ENCODE data around the gene TRIM38. TPM values are rescaled to one million over a fixed set of nuclear protein-coding genes. Genes with fewer than 3 reads are reported as not detected.

Gene TRIM38
- total RNA-seq, 4 donors from 2014 or later, result 7.7 to 9.0 (median 8.5) TPM

DNA sequence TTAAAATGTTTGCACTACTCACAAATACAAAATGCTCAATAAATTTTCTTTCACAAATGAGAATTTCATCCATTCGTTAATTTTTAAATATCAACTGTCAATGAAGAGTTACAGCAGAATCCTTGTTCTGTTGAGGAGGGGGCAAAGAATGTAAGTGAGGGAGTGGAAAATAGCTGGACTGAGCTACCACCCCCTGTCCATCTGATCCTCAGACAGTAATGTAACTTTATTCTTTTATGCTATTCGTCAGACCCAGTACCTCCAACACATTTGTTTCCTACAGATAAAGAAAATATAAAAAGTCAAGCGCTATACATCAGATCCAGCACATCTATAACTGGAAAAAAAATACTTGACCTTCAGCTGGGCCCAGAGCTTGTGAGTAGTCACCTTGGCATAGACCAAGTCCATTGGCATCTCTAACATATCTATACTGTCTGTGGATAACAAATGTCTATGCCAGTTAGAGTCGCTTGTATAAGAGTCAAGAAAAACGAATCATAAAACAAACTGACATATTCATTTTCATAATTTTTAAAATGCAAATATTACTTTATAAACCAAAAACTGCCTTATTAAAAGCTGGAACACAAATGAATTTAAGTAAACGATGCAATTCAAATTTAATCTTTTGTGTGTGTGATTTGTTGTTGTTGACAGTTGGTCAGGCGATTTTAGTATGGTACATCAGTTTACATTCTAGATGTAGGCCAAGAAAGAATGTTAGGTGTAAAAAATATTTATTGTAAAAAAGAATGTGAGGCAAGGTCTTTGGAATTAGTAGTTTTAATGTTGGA, 67.5 kb downstream of the TRIM38 start:
- no peaks in the 10 kb centered on the region for H3K36me3 ChIP-seq
- H3K27me3 ChIP-seq, result no peaks in the 10 kb centered on the region
- intact Hi-C loops (cut with DNase I), result no loop called here
- H3K4me1 ChIP-seq, result peaks cover 7 to 58% (median 19%) of the 10 kb centered on the region in 3 donors
- no peak for DNase-seq
- H3K9me3 ChIP-seq, result no peaks in the 10 kb centered on the region
- TF ChIP-seq, protein P1, sequence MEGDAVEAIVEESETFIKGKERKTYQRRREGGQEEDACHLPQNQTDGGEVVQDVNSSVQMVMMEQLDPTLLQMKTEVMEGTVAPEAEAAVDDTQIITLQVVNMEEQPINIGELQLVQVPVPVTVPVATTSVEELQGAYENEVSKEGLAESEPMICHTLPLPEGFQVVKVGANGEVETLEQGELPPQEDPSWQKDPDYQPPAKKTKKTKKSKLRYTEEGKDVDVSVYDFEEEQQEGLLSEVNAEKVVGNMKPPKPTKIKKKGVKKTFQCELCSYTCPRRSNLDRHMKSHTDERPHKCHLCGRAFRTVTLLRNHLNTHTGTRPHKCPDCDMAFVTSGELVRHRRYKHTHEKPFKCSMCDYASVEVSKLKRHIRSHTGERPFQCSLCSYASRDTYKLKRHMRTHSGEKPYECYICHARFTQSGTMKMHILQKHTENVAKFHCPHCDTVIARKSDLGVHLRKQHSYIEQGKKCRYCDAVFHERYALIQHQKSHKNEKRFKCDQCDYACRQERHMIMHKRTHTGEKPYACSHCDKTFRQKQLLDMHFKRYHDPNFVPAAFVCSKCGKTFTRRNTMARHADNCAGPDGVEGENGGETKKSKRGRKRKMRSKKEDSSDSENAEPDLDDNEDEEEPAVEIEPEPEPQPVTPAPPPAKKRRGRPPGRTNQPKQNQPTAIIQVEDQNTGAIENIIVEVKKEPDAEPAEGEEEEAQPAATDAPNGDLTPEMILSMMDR (IDR thresholded peaks at IDR 0.05), result no peak
- H3K27ac ChIP-seq, result no peak overlapping the region
- H3K4me3 ChIP-seq, result no peak overlapping the region
- WGBS, 2 donors, result 69 to 75% methylated on average over 7 of the region's 7 CpGs

DNA sequence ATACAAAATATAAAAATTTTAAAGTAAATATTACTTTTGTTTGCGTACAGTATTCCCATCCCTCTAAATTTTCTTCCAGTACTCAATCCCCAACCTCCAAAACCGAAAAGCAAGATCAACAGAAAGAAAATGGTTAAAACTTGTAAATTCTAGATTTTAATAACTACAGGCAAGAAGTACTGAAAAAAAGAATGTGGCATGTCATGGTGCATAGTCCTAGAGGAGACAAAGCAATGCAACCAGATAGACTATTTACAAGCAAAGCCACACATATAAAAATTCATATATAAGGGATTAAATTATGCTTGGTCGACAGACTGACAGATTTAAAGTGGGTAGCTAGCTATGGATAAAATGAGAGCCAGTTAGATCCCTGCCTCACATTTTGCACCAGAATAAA, 68.1 kb downstream of the TRIM38 start:
- no peak for DNase-seq

DNA sequence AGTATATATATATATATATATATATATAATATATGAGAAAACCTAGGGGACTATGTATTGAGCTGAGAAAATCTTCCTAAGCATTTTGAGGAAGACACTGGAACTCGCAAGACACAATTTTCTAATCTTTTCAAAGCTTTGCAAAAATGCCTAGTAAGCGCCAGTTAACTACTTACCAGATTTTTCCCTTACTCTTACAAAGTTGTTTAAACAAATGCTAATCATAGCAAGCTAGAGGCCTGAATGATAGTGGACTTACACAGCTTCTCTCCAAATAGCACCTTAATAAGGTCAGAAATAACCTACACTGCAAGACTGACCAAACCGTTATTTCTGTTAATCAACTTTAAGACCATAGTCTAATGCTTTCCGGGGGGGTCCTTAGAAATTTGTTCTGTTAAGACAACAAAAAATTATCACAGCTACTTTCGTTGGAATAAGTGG, 68.6 kb downstream of the TRIM38 start:
- Histone ChIP-seq H3K9me3 (no peaks in the 10 kb centered on the region), H3K36me3 (no peaks in the 10 kb centered on the region), H3K27ac (peak overlapping the region; percentile 88 to 94 (median 94)), H3K27me3 (no peaks in the 10 kb centered on the region), H3K4me3 (peak overlapping the region; percentile 44 to 70 (median 58)), H3K4me1 (peaks cover 7 to 47% (median 14%) of the 10 kb centered on the region in 3 donors)
- no peak for TF ChIP-seq POLR2A (IDR thresholded peaks at IDR 0.05)
- TF ChIP-seq, protein P1 (IDR thresholded peaks at IDR 0.05), result no peak
- intact Hi-C loops (cut with DNase I), result no loop called here
- DNase-seq, result no peak
- 19 to 26% methylated on average over 5 of the region's 5 CpGs for WGBS, 2 donors

More for the DNA sequence above, 68.1 kb downstream of the TRIM38 start:
- Histone ChIP-seq H3K27me3 (no peaks in the 10 kb centered on the region), H3K27ac (no peak overlapping the region), H3K4me3 (no peak overlapping the region), H3K36me3 (no peaks in the 10 kb centered on the region), H3K9me3 (no peaks in the 10 kb centered on the region), H3K4me1 (peaks cover 7 to 52% (median 18%) of the 10 kb centered on the region in 3 donors)
- TF ChIP-seq POLR2A (IDR thresholded peaks at IDR 0.05), result no peak
- TF ChIP-seq, protein P1 (IDR thresholded peaks at IDR 0.05), result no peak
- 48 to 60% methylated on average over 3 of the region's 3 CpGs for WGBS, 2 donors
- intact Hi-C loops (cut with DNase I), result no loop called here

DNA sequence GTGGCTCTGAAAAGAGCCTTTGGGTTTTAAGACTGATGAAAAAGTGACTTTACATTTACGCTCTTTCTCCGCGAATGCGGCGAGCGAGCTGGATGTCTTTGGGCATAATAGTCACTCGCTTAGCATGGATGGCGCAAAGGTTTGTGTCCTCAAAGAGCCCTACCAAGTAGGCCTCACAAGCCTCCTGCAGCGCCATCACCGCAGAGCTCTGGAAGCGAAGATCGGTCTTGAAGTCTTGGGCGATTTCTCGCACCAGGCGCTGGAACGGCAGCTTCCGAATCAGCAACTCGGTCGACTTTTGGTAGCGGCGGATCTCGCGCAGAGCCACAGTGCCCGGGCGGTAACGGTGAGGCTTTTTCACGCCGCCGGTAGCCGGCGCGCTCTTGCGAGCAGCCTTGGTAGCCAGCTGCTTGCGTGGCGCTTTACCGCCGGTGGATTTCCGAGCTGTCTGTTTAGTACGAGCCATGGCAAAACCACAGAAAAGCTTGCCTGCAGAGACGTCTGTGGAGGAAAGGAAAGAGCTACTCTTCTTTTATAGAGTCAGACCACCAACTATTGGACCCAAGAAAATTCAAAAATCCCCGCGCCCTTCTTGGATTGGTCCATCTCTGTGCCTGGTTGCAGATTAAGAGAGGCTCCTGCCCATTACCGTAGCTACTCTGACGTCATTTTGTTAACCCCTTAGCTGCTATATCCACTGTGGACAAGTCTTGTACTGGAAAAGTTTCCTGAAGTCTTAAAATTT, 69.2 kb downstream of the TRIM38 start:
- peaks cover 7 to 41% (median 14%) of the 10 kb centered on the region in 3 donors for H3K4me1 ChIP-seq
- H3K9me3 ChIP-seq, result no peaks in the 10 kb centered on the region
- peak in 2 of 4 donors; percentile 51 to 78 for TF ChIP-seq POLR2A (IDR thresholded peaks at IDR 0.05)
- TF ChIP-seq, protein P1 (IDR thresholded peaks at IDR 0.05), result peak in 1 of 6 experiments; percentile 10
- peak; percentile 57 for DNase-seq
- H3K27ac ChIP-seq, result peak overlapping the region; percentile 88 to 94 (median 94)
- H3K27me3 ChIP-seq, result no peaks in the 10 kb centered on the region
- no peaks in the 10 kb centered on the region for H3K36me3 ChIP-seq
- 0 to 1% methylated on average over 27 to 31 of the region's 44 CpGs for WGBS, 2 donors
- peak overlapping the region; percentile 44 to 70 (median 58) for H3K4me3 ChIP-seq
- intact Hi-C loops (cut with DNase I), result no loop called here

Measured in esophagus squamous epithelium (tissue), 5 donors.